ENCODE measurements around the gene D2HGDH. TPM values are rescaled to one million over a fixed set of nuclear protein-coding genes. Genes with fewer than 3 reads are reported as not detected.

D2HGDH gene
- total and polyA plus RNA-seq, 2 experiments from 2014 or later, result 3.7 to 17.3 TPM

DNA sequence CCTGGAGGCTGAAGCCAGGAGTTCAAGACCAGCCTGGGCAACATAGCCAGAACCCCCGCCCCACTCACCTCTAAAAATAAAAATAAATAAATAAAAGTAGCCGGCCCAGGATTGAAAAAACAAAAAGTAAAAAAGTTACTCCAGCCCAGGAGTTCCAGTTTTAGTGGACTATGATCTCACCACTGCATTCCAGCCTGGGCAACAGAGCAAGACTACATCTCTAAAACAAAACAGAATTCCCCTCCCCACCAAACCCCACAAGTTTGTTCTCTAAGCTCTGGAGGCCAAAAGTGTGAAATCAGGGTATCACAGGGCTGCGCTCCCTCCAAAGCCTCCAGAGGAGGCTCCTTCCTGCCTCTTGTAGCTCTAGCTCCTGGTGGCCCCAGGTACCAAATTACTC lies 1.7 kb downstream of the D2HGDH start (continued):
- TF ChIP-seq, protein P1, sequence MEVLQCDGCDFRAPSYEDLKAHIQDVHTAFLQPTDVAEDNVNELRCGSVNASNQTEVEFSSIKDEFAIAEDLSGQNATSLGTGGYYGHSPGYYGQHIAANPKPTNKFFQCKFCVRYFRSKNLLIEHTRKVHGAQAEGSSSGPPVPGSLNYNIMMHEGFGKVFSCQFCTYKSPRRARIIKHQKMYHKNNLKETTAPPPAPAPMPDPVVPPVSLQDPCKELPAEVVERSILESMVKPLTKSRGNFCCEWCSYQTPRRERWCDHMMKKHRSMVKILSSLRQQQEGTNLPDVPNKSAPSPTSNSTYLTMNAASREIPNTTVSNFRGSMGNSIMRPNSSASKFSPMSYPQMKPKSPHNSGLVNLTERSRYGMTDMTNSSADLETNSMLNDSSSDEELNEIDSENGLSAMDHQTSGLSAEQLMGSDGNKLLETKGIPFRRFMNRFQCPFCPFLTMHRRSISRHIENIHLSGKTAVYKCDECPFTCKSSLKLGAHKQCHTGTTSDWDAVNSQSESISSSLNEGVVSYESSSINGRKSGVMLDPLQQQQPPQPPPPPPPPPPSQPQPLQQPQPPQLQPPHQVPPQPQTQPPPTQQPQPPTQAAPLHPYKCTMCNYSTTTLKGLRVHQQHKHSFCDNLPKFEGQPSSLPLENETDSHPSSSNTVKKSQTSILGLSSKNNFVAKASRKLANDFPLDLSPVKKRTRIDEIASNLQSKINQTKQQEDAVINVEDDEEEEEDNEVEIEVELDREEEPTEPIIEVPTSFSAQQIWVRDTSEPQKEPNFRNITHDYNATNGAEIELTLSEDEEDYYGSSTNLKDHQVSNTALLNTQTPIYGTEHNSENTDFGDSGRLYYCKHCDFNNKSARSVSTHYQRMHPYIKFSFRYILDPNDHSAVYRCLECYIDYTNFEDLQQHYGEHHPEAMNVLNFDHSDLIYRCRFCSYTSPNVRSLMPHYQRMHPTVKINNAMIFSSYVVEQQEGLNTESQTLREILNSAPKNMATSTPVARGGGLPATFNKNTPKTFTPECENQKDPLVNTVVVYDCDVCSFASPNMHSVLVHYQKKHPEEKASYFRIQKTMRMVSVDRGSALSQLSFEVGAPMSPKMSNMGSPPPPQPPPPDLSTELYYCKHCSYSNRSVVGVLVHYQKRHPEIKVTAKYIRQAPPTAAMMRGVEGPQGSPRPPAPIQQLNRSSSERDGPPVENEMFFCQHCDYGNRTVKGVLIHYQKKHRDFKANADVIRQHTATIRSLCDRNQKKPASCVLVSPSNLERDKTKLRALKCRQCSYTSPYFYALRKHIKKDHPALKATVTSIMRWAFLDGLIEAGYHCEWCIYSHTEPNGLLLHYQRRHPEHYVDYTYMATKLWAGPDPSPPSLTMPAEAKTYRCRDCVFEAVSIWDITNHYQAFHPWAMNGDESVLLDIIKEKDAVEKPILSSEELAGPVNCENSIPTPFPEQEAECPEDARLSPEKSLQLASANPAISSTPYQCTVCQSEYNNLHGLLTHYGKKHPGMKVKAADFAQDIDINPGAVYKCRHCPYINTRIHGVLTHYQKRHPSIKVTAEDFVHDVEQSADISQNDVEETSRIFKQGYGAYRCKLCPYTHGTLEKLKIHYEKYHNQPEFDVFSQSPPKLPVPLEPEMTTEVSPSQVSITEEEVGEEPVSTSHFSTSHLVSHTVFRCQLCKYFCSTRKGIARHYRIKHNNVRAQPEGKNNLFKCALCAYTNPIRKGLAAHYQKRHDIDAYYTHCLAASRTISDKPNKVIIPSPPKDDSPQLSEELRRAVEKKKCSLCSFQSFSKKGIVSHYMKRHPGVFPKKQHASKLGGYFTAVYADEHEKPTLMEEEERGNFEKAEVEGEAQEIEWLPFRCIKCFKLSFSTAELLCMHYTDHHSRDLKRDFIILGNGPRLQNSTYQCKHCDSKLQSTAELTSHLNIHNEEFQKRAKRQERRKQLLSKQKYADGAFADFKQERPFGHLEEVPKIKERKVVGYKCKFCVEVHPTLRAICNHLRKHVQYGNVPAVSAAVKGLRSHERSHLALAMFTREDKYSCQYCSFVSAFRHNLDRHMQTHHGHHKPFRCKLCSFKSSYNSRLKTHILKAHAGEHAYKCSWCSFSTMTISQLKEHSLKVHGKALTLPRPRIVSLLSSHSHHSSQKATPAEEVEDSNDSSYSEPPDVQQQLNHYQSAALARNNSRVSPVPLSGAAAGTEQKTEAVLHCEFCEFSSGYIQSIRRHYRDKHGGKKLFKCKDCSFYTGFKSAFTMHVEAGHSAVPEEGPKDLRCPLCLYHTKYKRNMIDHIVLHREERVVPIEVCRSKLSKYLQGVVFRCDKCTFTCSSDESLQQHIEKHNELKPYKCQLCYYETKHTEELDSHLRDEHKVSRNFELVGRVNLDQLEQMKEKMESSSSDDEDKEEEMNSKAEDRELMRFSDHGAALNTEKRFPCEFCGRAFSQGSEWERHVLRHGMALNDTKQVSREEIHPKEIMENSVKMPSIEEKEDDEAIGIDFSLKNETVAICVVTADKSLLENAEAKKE (CRISPR knock-in tag; IDR thresholded peaks at IDR 0.05), result no peak
- TF ChIP-seq, protein P2, sequence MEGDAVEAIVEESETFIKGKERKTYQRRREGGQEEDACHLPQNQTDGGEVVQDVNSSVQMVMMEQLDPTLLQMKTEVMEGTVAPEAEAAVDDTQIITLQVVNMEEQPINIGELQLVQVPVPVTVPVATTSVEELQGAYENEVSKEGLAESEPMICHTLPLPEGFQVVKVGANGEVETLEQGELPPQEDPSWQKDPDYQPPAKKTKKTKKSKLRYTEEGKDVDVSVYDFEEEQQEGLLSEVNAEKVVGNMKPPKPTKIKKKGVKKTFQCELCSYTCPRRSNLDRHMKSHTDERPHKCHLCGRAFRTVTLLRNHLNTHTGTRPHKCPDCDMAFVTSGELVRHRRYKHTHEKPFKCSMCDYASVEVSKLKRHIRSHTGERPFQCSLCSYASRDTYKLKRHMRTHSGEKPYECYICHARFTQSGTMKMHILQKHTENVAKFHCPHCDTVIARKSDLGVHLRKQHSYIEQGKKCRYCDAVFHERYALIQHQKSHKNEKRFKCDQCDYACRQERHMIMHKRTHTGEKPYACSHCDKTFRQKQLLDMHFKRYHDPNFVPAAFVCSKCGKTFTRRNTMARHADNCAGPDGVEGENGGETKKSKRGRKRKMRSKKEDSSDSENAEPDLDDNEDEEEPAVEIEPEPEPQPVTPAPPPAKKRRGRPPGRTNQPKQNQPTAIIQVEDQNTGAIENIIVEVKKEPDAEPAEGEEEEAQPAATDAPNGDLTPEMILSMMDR (conservative IDR thresholded peaks at IDR 0.05; ENCODE audit: low read depth in 2 of 2), result no peak
- TF ChIP-seq JUNB (IDR thresholded peaks at IDR 0.05; ENCODE audit: unreplicated experiment), result no peak
- TF ChIP-seq ZNF331 (CRISPR knock-in tag; IDR thresholded peaks at IDR 0.05; ENCODE audit: low read depth), result no peak
- no peak for TF ChIP-seq STAT1 (IDR thresholded peaks at IDR 0.05; ENCODE audit: unreplicated experiment)
- TF ChIP-seq, protein P3, sequence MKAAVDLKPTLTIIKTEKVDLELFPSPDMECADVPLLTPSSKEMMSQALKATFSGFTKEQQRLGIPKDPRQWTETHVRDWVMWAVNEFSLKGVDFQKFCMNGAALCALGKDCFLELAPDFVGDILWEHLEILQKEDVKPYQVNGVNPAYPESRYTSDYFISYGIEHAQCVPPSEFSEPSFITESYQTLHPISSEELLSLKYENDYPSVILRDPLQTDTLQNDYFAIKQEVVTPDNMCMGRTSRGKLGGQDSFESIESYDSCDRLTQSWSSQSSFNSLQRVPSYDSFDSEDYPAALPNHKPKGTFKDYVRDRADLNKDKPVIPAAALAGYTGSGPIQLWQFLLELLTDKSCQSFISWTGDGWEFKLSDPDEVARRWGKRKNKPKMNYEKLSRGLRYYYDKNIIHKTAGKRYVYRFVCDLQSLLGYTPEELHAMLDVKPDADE (IDR thresholded peaks at IDR 0.05), result no peak
- no peak for TF ChIP-seq ZNF114 (CRISPR knock-in tag; IDR thresholded peaks at IDR 0.05)
- no peak for TF ChIP-seq CREB1 (CRISPR knock-in tag; IDR thresholded peaks at IDR 0.05; ENCODE audit: low read depth)
